Measurements from ENCODE around the gene CCT5.

GRCh38 chr5:10279925-10280720, 30.0 kb downstream of the CCT5 start:
- TF ChIP-seq CTCF (conservative IDR thresholded peaks at IDR 0.05; ENCODE audit: low read length) (no peak), EZH2phosphoT487 (IDR thresholded peaks at IDR 0.05; ENCODE audit: borderline replicate concordance) (no peak)
